ENCODE results near the gene ALKAL2. TPM values are rescaled to one million over a fixed set of nuclear protein-coding genes. Genes with fewer than 3 reads are reported as not detected.

Gene ALKAL2
- total RNA-seq, 1 donor from 2014 or later: 50.0 TPM

GRCh38 chr2:259789-260331 lies 28.0 kb downstream of the ALKAL2 start:
- no peak for DNase-seq (ENCODE audit: extremely low spot score, unreplicated experiment)
- no peaks in the 10 kb centered on the region for H3K27me3 Mint-ChIP-seq (ENCODE audit: unreplicated experiment)
- TF ChIP-seq, protein P1, sequence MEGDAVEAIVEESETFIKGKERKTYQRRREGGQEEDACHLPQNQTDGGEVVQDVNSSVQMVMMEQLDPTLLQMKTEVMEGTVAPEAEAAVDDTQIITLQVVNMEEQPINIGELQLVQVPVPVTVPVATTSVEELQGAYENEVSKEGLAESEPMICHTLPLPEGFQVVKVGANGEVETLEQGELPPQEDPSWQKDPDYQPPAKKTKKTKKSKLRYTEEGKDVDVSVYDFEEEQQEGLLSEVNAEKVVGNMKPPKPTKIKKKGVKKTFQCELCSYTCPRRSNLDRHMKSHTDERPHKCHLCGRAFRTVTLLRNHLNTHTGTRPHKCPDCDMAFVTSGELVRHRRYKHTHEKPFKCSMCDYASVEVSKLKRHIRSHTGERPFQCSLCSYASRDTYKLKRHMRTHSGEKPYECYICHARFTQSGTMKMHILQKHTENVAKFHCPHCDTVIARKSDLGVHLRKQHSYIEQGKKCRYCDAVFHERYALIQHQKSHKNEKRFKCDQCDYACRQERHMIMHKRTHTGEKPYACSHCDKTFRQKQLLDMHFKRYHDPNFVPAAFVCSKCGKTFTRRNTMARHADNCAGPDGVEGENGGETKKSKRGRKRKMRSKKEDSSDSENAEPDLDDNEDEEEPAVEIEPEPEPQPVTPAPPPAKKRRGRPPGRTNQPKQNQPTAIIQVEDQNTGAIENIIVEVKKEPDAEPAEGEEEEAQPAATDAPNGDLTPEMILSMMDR (IDR thresholded peaks at IDR 0.05): no peak
- peaks cover 14% of the 10 kb centered on the region for H3K9me3 Mint-ChIP-seq (ENCODE audit: unreplicated experiment)
- no peak overlapping the region for H3K4me3 Mint-ChIP-seq (ENCODE audit: unreplicated experiment)
- no peak overlapping the region for H3K27ac Mint-ChIP-seq (ENCODE audit: unreplicated experiment)
- peaks cover 37% of the 10 kb centered on the region for H3K36me3 Mint-ChIP-seq (ENCODE audit: unreplicated experiment)
- peaks cover 8% of the 10 kb centered on the region for H3K4me1 Mint-ChIP-seq (ENCODE audit: unreplicated experiment)

GRCh38 chr2:258933-259332 lies 29.0 kb downstream of the ALKAL2 start:
- no peak overlapping the region for H3K27ac Mint-ChIP-seq (ENCODE audit: unreplicated experiment)
- no peak overlapping the region for H3K4me3 Mint-ChIP-seq (ENCODE audit: unreplicated experiment)
- peaks cover 37% of the 10 kb centered on the region for H3K36me3 Mint-ChIP-seq (ENCODE audit: unreplicated experiment)
- TF ChIP-seq, protein P1 (IDR thresholded peaks at IDR 0.05): no peak
- H3K9me3 Mint-ChIP-seq (ENCODE audit: unreplicated experiment): peaks cover 14% of the 10 kb centered on the region
- DNase-seq (ENCODE audit: extremely low spot score, unreplicated experiment): no peak
- no peaks in the 10 kb centered on the region for H3K27me3 Mint-ChIP-seq (ENCODE audit: unreplicated experiment)
- H3K4me1 Mint-ChIP-seq (ENCODE audit: unreplicated experiment): peaks cover 9% of the 10 kb centered on the region

GRCh38 chr2:257842-258241 lies 30.0 kb downstream of the ALKAL2 start:
- H3K4me3 Mint-ChIP-seq (ENCODE audit: unreplicated experiment): no peak overlapping the region
- no peak overlapping the region for H3K27ac Mint-ChIP-seq (ENCODE audit: unreplicated experiment)
- H3K36me3 Mint-ChIP-seq (ENCODE audit: unreplicated experiment): peaks cover 36% of the 10 kb centered on the region
- TF ChIP-seq, protein P1 (IDR thresholded peaks at IDR 0.05): no peak
- H3K27me3 Mint-ChIP-seq (ENCODE audit: unreplicated experiment): no peaks in the 10 kb centered on the region
- DNase-seq (ENCODE audit: extremely low spot score, unreplicated experiment): no peak
- H3K4me1 Mint-ChIP-seq (ENCODE audit: unreplicated experiment): peaks cover 6% of the 10 kb centered on the region
- peaks cover 14% of the 10 kb centered on the region for H3K9me3 Mint-ChIP-seq (ENCODE audit: unreplicated experiment)

GRCh38 chr2:257429-257828 lies 30.5 kb downstream of the ALKAL2 start:
- Mint-ChIP-seq H3K36me3 (ENCODE audit: unreplicated experiment) (peaks cover 32% of the 10 kb centered on the region), H3K9me3 (ENCODE audit: unreplicated experiment) (peaks cover 14% of the 10 kb centered on the region), H3K27ac (ENCODE audit: unreplicated experiment) (no peak overlapping the region), H3K27me3 (ENCODE audit: unreplicated experiment) (no peaks in the 10 kb centered on the region), H3K4me1 (ENCODE audit: unreplicated experiment) (peaks cover 3% of the 10 kb centered on the region), H3K4me3 (ENCODE audit: unreplicated experiment) (no peak overlapping the region)
- DNase-seq (ENCODE audit: extremely low spot score, unreplicated experiment): no peak
- TF ChIP-seq, protein P1 (IDR thresholded peaks at IDR 0.05): no peak

DNA sequence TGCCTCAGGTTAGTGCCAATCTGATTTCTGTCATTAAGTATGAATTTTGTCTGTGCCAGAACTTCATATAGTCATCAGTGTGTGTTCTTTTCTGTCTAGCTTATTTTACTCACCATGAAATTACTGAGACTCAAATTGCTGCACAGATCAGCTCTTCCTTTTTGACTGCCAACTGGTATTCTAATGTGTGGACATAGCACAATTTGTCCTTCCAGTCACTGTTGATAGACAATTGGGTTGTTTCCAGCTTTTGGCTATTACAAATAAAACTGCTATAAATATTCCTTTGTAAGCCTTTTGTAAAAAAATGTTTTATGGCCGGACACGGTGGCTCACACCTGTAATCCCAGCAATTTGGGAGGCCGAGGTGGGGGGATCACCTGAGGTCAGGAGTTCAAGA lies 31.8 kb downstream of the ALKAL2 start:
- Mint-ChIP-seq H3K27me3 (ENCODE audit: unreplicated experiment) (no peaks in the 10 kb centered on the region), H3K4me3 (ENCODE audit: unreplicated experiment) (no peak overlapping the region), H3K9me3 (ENCODE audit: unreplicated experiment) (peaks cover 14% of the 10 kb centered on the region), H3K4me1 (ENCODE audit: unreplicated experiment) (peaks cover 3% of the 10 kb centered on the region), H3K36me3 (ENCODE audit: unreplicated experiment) (peaks cover 33% of the 10 kb centered on the region), H3K27ac (ENCODE audit: unreplicated experiment) (no peak overlapping the region)
- TF ChIP-seq, protein P1 (IDR thresholded peaks at IDR 0.05): no peak
- no peak for DNase-seq (ENCODE audit: extremely low spot score, unreplicated experiment)
